ENCODE measurements around the gene SNX22. TPM values are rescaled to one million over a fixed set of nuclear protein-coding genes. Genes with fewer than 3 reads are reported as not detected.

SNX22 gene
- total RNA-seq, 1 experiment from 2014 or later = 0.33 TPM

- intact Hi-C loops (cut with micrococcal nuclease; ENCODE audit: unreplicated experiment) = no loop called here
- H3K4me2 ChIP-seq = no peak overlapping the region
- no peak for DNase-seq
- H3K79me2 ChIP-seq (ENCODE audit: low read depth) = no peaks in the 10 kb centered on the region
- H3K9me3 ChIP-seq (ENCODE audit: insufficient read depth, low read depth) = no peaks in the 10 kb centered on the region
- H2AFZ ChIP-seq = no peak overlapping the region
- H3K27ac ChIP-seq = no peak overlapping the region
- no peaks in the 10 kb centered on the region for H4K20me1 ChIP-seq (ENCODE audit: insufficient read depth)
- ChIA-PET CTCF (no interaction called here), POLR2A (ENCODE audit: unreplicated experiment) (interaction anchor here (0.6 kb wide), 1 partner anchor 44 kb away, joined by 24 read pairs; the partner anchor contains the start of gene CIAO2A)
- BruUV-seq (replicated peaks) = no TSS peak
- no peaks in the 10 kb centered on the region for H3K4me1 ChIP-seq (replicated peaks; ENCODE audit: insufficient read depth)
- H3K36me3 ChIP-seq (ENCODE audit: low read depth) = no peaks in the 10 kb centered on the region
- no peak overlapping the region for H3K4me3 ChIP-seq
- H3K9me2 ChIP-seq (ENCODE audit: insufficient read depth) = no peaks in the 10 kb centered on the region
- H3K27me3 ChIP-seq (ENCODE audit: insufficient read depth, low read depth) = no peaks in the 10 kb centered on the region
- no peak for TF ChIP-seq EZH2 (IDR thresholded peaks at IDR 0.05; ENCODE audit: low read depth)
- no peak for TF ChIP-seq CTCF (conservative IDR thresholded peaks at IDR 0.05)
- H3F3A ChIP-seq (ENCODE audit: insufficient read depth, low read depth) = no peaks in the 10 kb centered on the region
Observed at GRCh38 chr15:64137226-64137833, 14.2 kb upstream of the SNX22 start.

- H3K9me3 ChIP-seq (ENCODE audit: insufficient read depth, low read depth) = no peaks in the 10 kb centered on the region
- H3K36me3 ChIP-seq (ENCODE audit: low read depth) = no peaks in the 10 kb centered on the region
- no peaks in the 10 kb centered on the region for H3K9me2 ChIP-seq (ENCODE audit: insufficient read depth)
- H3K27me3 ChIP-seq (ENCODE audit: insufficient read depth, low read depth) = no peaks in the 10 kb centered on the region
- H3K4me1 ChIP-seq (replicated peaks; ENCODE audit: insufficient read depth) = no peaks in the 10 kb centered on the region
- no peak for DNase-seq
- H3K4me3 ChIP-seq = no peak overlapping the region
- no TSS peak for BruUV-seq (replicated peaks)
- H3F3A ChIP-seq (ENCODE audit: insufficient read depth, low read depth) = no peaks in the 10 kb centered on the region
- ChIA-PET CTCF (interaction anchor here (0.5 kb wide), 1 partner anchor 92 kb away, joined by 3 read pairs; no protein-coding TSS in a partner anchor), POLR2A (ENCODE audit: unreplicated experiment) (no interaction called here)
- intact Hi-C loops (cut with micrococcal nuclease; ENCODE audit: unreplicated experiment) = no loop called here
- H3K4me2 ChIP-seq = no peak overlapping the region
- TF ChIP-seq EZH2 (IDR thresholded peaks at IDR 0.05; ENCODE audit: low read depth) (no peak), CTCF (conservative IDR thresholded peaks at IDR 0.05) (no peak)
- no peaks in the 10 kb centered on the region for H4K20me1 ChIP-seq (ENCODE audit: insufficient read depth)
- H2AFZ ChIP-seq = no peak overlapping the region
- no peak overlapping the region for H3K27ac ChIP-seq
- no peaks in the 10 kb centered on the region for H3K79me2 ChIP-seq (ENCODE audit: low read depth)
Observed at GRCh38 chr15:64138331-64138941, 13.1 kb upstream of the SNX22 start.

- H3K9me3 ChIP-seq (ENCODE audit: insufficient read depth, low read depth) = no peaks in the 10 kb centered on the region
- no peaks in the 10 kb centered on the region for H4K20me1 ChIP-seq (ENCODE audit: insufficient read depth)
- no peaks in the 10 kb centered on the region for H3K79me2 ChIP-seq (ENCODE audit: low read depth)
- no peaks in the 10 kb centered on the region for H3F3A ChIP-seq (ENCODE audit: insufficient read depth, low read depth)
- no peaks in the 10 kb centered on the region for H3K36me3 ChIP-seq (ENCODE audit: low read depth)
- no peak overlapping the region for H2AFZ ChIP-seq
- no peak for TF ChIP-seq CTCF (conservative IDR thresholded peaks at IDR 0.05)
- intact Hi-C loops (cut with micrococcal nuclease; ENCODE audit: unreplicated experiment) = no loop called here
- H3K4me1 ChIP-seq (replicated peaks; ENCODE audit: insufficient read depth) = no peaks in the 10 kb centered on the region
- no TSS peak for BruUV-seq (replicated peaks)
- H3K27ac ChIP-seq = no peak overlapping the region
- H3K9me2 ChIP-seq (ENCODE audit: insufficient read depth) = no peaks in the 10 kb centered on the region
- DNase-seq = no peak
- no peaks in the 10 kb centered on the region for H3K27me3 ChIP-seq (ENCODE audit: insufficient read depth, low read depth)
- ChIA-PET CTCF (no interaction called here), POLR2A (ENCODE audit: unreplicated experiment) (interaction anchor here (0.6 kb wide), 1 partner anchor 509 kb away, joined by 4 read pairs; no protein-coding TSS in a partner anchor)
- H3K4me3 ChIP-seq = no peak overlapping the region
- H3K4me2 ChIP-seq = no peak overlapping the region
Observed at GRCh38 chr15:64141798-64142512, 9.6 kb upstream of the SNX22 start.
